ENCODE measurements around the gene MAN1B1.

Gene MAN1B1

DNA sequence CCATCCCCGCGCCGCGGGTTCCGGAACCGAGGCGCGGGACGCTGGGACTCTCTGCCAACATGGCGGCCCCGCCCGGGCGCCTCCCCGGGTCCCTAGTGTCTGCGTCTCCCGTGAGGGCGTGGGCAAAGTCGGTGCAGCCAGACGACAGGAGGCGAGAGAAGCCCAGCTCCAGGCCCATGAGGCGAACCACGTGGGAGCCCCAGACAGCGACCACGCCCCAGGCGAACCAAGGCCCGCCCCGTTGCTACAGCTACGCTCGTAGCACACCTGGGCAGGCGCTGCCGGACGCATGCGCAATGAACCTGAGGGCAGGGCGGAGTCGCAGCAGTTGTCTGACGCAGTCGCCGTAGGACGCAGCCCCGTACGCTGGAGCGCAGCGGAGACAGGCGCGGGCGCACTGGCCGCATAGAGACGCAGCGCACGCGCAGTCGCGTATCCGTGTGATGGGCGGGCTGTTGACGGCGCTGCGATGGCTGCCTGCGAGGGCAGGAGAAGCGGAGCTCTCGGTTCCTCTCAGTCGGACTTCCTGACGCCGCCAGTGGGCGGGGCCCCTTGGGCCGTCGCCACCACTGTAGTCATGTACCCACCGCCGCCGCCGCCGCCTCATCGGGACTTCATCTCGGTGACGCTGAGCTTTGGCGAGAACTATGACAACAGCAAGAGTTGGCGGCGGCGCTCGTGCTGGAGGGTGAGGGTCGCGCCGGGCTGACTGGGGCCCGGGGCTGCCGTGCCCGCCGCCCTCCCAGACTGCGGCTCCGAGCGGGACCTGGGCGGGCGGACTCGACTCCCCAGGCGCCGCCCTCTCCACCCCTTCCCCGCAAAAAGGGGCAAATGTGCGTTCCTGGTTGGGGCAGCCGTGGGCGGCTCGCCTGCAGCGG, at the start of gene MAN1B1:
Gene MAN1B1 (plus strand): TSS at position 455 of the 878 bp plus-strand sequence. CDS start 15 bp downstream, at position 470.
- DNase-seq: peak; percentile 98 to 99

DNA sequence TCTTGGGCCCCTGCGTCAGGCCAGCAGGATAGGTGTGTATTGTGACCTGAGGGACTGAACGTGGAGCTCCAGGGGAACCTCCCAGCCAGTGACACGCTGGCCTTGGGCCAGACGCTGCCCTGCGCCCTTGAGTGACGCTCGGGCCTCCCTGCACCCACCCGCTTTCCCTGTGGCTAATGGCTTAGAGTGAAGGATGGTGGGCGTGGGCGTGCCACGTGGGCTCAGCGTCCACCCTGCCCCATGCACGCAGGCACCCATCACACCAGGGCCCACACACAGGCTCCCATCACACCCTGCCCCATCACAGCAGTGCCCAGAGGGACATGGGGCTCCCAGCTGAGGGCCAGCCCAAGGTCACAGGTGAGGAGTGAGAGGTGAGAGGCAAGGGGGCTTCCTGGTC, 49.8 kb upstream of the MAN1B1 start:
- no peak for DNase-seq

DNA sequence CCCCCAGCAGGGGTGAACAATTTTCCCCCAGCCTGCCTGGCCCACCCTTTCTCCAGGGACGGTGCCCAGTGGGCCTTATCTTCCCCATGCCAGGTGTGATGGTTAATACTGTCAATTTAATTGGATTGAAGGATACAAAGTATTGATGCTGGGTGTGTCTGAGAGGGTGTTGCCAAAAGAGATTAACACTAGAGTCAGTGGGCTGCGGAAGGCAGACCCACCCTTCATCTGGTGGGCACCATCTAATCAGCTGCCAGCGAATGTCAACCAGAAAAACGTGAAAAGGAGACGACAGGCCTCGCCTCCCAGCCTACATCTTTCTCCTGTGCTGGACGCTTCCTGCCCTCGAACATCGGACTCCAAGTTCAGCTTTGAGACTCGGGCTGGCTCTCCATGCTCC, 49.3 kb upstream of the MAN1B1 start:
- no peak for DNase-seq

- no peak for DNase-seq
Observed at GRCh38 chr9:137038916-137039315, 47.9 kb upstream of the MAN1B1 start.

DNA sequence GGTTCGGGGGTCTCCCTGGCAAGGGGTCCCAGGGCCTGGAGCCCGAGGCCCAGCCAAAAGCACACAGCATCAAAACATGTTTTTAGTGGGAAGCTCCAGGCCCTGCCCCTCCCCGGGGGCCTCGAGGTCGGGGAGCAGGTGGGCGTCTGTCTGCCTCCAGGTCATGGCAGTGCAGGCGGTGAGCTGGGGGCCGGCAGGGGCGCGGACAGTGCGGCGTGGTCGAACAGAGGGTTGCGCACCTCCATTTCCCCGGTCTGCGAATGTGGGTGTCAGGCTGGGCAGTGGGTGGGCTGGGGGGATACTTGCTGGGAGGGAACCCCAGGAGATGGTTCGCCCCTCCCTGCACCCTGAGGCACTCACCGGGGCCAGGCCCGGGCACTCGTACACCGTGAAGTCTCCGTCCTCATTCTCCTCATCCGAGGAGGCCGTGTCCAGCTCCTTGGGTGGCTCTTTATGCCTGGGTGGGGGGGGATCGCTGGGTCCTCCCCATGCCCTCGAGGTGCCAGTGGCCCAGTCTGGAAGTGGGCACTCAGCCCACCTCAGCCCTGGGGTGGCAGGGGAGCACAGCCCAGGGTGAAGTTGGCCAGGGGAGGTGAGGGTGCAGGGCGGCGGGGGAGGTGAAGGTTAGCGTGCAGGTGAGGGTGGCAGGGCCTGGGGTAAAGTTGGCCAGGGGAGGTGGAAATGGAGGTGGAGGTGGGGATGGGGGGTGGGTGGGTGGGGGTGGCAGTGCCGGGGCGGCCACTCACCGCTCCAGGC, 47.0 kb upstream of the MAN1B1 start:
- DNase-seq: no peak

DNA sequence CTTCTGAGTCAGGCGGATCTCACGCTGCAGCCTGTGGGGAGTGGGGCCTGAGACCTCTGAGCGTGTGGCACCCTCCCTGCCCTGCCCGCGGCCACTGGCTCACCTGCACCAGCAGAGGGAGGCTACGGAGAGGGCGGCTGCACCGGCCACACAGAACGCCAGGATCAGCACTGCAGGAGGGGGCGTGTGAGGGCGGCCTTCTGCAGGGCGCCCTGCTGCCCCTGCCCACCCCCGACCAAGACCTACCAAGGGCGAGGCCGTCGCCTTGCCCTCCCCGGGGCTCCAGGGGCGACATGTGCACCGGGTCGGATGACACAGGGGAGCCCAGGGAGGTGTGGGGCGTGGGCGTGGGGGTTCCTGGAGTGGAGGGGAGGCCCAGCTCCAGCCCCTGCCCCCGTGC, 46.2 kb upstream of the MAN1B1 start:
- no peak for DNase-seq

DNA sequence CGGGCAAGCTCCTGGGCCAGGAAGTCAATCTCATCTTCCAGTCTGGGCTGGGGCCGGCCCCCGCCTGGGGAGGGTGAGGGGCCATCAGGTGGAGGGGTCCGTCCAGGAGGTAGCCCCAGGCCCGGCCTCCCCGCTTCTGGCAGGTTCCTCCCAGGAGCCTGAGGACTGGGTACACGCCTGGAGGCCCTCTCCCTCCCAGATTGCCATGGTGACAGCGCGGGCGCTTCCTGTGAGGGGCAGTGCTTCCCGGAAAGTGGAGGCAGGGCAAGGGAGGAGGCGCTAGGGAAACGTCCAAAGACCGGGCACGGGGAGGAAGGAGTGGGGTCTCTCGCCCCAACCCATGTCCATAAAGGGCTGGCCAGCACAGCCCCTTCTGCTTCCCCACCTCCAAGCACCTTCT, 45.7 kb upstream of the MAN1B1 start:
- no peak for DNase-seq

GRCh38 chr9:137042751-137043727, 43.7 kb upstream of the MAN1B1 start:
- no peak for DNase-seq

- no peak for DNase-seq
Observed at GRCh38 chr9:137044037-137044436, 42.7 kb upstream of the MAN1B1 start.

GRCh38 chr9:137044502-137045177, 42.1 kb upstream of the MAN1B1 start:
- no peak for DNase-seq

DNA sequence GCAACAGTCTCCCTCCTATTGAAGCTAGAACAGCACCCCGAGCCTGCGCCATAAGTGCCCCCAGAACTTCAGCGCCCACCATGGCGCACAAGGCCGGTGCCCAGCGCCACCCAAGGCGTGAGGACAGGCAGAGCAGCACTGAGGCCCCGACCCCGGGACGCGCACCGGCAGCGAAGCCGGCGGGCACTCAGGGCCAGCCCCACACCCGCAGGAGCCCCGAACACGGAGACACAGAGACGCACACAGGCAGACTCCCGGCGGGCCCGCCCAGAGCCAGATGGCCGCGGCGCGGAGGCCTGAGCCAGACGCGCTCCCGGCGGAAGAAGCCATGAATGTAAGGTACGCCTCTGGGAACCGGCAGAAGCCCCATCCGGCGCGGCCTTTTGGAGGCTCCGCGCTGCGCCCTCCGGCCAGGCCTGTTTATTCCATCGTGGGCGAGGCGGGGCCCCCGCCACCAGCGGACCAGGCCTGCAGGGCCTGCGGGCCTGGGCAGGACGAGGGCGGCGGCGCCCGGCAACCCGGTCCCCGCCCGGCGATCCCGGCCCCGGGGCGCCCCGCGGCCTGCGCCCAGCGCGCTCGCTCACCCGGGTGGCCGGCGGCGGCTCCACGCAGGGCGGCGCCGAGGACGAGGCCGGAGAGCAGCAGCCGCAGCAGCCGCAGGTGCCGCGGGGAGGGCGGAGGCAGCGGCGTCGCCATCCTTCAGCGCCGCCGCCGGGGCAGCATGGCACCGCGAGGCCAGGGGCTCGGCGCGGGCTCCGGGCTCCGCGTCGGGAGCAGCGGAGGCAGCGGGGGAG, 41.3 kb upstream of the MAN1B1 start:
- DNase-seq: peak in 1 of 2 experiments; percentile 56

DNA sequence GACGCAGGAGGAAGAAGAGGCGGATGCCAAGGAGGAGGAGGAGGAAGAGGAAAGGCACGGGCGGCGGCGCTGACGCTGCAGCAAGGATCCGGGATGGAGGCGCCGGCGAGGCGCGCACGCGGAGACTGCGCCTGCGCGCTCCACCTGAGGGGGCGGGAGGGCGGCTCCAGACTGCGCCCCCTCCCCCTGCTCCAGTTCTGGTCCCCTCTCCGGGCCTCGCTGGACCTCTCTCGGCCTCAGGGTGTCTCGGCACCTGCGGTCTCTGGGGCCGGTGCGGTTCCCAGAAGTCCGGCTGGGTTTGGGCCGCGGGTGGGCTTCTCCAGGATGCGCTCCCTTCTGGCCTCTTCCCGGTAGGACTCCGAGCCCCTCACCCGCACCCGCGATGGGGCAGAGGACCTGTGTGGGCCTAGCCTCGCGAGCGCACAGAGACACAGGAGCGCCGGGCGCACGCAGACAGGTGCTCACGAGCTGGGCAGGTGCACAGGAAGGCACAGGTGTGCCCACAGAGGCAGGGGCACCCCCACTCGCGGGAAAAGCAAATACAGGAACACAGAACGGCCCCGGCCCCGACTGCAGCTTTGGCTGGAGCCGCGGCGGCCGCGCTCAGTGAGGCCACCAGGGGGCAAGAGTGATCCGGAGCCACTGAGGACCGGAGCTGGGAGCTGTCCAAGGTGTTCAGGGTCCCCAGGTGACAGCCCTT, 40.5 kb upstream of the MAN1B1 start, which contains the start of gene NPDC1:
Gene NPDC1 (minus strand): TSS at position 90 of the 700 bp plus-strand sequence. CDS start 188 bp downstream, outside the sequence.
- peak; percentile 88 to 90 for DNase-seq

- DNase-seq: peak in 1 of 2 experiments; percentile 38
Observed at GRCh38 chr9:137048655-137049543, 37.9 kb upstream of the MAN1B1 start.

DNA sequence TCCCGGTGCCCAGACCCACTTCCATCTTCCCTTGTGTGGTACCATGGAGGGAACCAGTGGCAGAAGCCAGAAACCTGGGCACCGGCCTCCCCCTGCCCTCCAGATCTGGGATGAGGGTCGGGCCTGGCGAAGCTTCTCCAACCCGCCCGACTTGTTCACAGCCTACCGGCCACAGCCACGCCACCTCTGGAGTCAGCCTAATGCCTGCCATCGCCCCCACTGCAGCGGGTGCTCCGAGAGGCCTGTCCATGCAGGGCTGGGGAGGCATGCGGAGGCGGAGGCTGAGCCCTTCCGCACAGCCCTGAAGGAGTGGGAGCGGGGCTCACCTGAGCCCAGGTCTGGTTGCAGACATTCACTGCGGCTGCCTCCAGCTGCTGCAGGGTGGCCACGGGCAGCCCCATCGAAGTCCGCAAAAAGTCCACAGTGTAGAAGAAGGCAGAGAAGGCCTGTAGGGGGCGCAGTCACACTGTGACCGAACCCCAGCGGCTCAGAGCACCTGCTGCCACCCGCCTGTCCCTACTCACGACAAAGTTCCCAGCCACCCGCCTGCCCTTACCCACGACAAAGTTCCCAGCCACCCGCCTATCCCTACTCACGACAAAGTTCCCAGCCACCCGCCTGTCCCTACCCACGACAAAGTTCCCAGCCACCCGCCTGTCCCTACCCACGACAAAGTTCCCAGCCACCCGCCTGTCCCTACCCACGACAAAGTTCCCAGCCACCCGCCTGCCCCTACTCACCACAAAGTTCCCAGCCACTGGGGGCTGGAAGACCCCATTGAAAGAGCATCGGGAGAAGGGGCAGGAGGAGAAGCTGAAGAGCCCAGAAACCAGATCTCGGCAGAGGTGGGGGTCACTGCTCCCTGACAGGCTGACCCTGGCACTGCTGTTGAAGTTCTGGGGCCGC, 37.0 kb upstream of the MAN1B1 start:
- DNase-seq: peak; percentile 79 to 83

DNA sequence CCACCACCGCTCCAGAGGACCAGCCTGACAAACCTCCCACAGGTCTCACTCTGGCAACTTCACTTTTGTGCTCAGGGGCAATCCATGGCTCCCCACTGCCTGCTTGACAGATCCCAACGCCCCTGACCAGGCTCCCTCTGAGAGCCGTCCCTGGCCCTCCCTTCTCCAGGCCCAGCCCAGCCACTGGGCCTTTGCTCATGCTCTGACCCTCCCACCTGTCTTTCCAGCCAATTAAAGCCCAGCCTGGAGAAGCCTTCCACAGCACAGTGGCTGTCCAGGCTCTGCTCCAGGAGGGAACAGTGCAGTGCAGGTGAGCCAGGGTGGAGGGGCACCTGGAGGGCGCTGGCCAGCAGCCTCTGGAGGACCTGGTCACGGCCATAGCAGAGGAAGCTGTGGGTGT, 36.2 kb upstream of the MAN1B1 start:
- no peak for DNase-seq

GRCh38 chr9:137051145-137051724, 35.5 kb upstream of the MAN1B1 start:
- no peak for DNase-seq

GRCh38 chr9:137052293-137052692, 34.5 kb upstream of the MAN1B1 start:
- no peak for DNase-seq

Measured in activated T-cell treated with anti-CD3 and anti-CD28 coated beads, Interleukin-2, amount 50 U/mL, for 48 hours (primary cell).